NOMO-1 treated with dmso at 0.1 percent for 144 hours (cell line): ENCODE data around the gene PGLYRP4.
"Not testable (repeated sequence)": the region's sequence is repeated elsewhere in the genome, so short reads cannot be mapped to it uniquely, and the experiment has no call there.

Experiments
- DNase-seq: peaks from one replicate; lab custom pipeline; 2025; ENCODE audit not compliant: unreplicated experiment; lab: John Stamatoyannopoulos, UW

PGLYRP4 gene

DNA sequence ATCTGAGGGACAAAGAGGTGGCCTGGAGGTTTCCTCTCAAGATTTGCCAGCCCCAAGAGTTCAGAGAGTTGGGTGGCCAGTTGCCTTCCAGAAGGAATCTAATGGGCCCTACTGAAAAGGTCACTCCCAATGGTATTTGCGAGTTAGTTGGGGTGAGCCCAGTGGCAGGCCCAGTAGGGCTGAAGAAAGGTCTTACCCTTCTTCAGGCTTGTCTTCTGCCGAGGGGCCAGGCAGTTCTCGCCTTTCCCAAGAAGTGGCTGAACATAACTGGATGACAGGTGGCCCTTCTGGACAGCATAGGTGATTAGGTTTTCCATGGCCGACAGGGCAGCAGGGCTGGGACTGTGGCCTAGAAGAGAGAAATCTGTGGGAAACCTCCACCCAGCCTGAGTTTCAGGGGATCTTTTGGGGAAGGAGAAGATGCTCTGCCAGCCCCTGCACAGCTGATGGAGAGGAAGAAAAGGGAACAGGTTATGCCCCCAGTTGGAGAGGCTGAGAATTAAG is 7.2 kb downstream of the PGLYRP4 start:
- DNase-seq = no peak

- no peak for DNase-seq
Measured at GRCh38 chr1:153340356-153340755, 8.3 kb downstream of the PGLYRP4 start.

GRCh38 chr1:153339802-153340201 is 8.8 kb downstream of the PGLYRP4 start:
- DNase-seq = no peak

- DNase-seq = no peak
Measured at GRCh38 chr1:153337980-153338853, 10.4 kb downstream of the PGLYRP4 start.

- DNase-seq = no peak
Measured at GRCh38 chr1:153336650-153337049, 12.0 kb downstream of the PGLYRP4 start.

DNA sequence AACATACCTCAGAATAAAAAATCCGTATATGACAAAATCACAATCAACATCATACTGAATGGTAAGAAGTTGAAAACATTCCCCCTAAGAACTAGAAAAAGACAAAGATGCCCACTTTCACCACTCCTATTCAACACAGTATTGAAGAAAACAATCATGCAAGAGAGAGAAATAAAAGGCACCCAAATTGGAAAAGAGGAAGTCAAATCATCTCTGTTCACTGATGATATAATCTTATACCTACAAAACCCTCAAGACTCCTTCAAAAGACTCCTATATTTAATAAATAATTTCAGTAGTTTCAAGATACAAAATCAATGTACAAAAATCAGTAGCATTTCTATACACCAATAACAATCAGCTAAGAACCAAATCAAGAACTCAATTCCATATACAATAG is 14.7 kb downstream of the PGLYRP4 start:
- no peak for DNase-seq

DNA sequence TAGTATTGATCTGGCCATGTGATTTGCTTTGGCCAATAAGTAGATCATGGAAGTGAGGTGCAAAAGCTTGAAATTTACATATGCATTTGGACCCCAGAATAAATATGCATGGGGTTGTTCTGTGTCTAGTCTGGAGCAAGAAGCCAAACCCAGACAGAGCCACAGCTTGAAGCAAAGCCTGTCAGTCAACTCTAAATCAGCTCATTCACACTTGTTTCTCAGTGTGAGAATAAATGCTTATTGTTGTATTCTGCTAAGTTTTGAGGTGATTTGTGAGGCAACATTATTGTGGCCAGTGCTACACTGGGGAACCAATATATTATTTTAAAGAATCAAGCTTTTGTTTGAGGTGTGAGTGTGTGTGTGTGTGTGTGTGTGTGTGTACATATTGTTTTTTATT is 23.7 kb downstream of the PGLYRP4 start:
- DNase-seq = no peak

DNA sequence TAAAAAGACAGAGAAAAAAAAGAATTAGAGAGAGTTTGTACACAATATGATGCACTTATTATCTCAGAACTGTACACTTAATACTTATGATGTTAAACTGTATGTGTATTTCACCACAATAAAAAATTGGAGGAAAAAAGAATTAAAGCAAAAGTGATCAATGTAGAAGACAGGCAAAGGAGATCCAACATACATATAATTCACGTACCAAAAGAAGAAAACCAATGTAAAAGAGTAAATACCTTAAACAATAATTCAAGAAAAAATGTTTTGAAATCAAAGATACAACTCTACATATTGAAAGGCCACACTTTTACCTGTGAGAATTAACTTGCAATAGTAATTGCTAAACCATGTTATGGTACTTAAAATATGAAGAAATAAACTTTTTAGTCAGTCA is 26.1 kb downstream of the PGLYRP4 start:
- DNase-seq = no peak

- DNase-seq = not testable (repeated sequence)
Measured at GRCh38 chr1:153318145-153318544, 30.5 kb downstream of the PGLYRP4 start.

DNA sequence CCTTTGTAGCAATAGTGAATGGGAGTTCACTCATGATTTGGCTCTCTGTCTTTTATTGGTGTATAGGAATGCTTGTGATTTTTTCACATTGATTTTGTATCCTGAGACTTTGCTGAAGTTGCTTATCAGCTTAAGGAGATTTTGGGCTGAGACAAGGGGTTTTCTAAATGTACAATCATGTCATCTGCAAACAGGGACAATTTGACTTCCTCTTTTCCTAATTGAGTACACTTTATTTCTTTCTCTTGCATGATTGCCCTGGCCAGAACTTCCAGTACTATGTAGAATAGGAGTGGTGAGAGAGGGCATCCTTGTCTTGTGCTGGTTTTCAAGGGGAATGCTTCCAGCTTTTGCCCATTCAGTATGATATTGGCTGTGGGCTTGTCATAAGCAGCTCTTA is 32.6 kb downstream of the PGLYRP4 start:
- DNase-seq = not testable (repeated sequence)

GRCh38 chr1:153314388-153314787 is 34.3 kb downstream of the PGLYRP4 start:
- DNase-seq = not testable (repeated sequence)

DNA sequence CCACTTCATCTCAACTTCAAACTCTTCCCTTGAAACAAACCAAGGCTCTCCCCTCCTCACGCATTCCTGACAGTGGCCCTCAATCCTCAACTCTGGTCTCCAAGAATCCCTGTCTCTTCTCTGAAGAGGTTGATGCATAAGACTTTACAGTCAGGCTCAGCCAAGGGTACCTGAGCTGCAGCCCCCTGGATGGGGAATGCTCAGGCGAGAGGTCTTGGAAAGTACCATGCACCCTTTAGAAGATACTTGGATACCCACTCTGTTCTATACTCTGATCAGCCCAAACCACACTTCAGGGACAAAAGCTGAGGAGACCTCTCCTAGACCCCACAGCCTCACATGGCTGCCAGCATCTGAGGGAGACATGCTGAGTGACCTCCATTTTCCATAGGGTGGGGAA is 35.4 kb downstream of the PGLYRP4 start:
- DNase-seq = no peak

- DNase-seq = no peak
Measured at GRCh38 chr1:153312570-153313186, 36.0 kb downstream of the PGLYRP4 start, which contains the start of gene PGLYRP3. TSS of gene PGLYRP3 (minus strand) at chr1:153312952. CDS start at chr1:153310665, 2,287 bp downstream.

GRCh38 chr1:153310526-153310925 is 38.1 kb downstream of the PGLYRP4 start:
- DNase-seq = no peak

- DNase-seq = no peak
Measured at GRCh38 chr1:153309441-153309840, 39.2 kb downstream of the PGLYRP4 start.

- DNase-seq = no peak
Measured at GRCh38 chr1:153308540-153308939, 40.1 kb downstream of the PGLYRP4 start.

GRCh38 chr1:153307221-153307600 is 41.4 kb downstream of the PGLYRP4 start:
- DNase-seq = no peak

DNA sequence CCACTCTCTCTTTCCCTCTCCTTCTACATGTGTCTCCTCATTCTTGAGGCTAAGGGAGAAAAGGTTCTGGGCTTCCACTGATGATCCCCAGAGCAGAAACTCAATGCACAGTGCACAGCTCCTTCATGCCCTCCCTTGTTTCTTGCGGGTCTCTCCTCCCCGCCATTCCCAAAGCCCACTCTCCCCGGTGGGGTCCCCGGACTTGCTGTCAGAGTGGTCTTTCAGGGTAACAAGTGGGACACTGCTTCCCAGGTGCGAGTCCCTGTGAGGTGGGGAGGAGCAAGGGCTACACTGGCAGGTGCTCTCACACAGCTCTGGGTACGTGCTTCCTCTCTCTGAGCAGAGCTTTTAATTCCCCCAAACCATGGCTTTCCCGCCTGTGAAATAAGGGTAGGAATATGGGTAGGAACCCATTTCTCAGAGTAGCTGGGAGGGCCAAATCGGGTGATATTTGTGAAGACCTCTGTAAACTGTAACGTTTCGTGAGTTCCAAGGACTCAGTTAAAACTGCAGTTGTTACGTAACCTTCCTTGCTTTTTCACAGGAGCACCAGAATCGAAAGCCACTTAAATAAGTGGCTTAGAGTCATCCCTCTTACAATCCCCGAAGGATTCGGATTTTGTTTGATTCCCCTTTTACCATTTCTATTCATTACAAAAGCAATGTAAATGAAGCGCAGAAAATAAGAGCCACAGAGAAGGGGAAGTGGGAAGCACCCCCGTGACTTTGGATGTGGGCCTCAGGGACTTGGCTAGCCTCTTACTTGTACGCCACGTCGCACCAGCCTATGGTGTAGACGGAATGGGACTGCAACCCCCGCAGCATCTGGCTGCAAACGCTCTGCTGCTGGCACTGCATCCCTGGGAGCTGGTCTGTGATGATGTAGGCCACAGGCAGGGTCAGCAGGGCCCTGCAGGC is 42.1 kb downstream of the PGLYRP4 start:
- peak; percentile 24 for DNase-seq

DNA sequence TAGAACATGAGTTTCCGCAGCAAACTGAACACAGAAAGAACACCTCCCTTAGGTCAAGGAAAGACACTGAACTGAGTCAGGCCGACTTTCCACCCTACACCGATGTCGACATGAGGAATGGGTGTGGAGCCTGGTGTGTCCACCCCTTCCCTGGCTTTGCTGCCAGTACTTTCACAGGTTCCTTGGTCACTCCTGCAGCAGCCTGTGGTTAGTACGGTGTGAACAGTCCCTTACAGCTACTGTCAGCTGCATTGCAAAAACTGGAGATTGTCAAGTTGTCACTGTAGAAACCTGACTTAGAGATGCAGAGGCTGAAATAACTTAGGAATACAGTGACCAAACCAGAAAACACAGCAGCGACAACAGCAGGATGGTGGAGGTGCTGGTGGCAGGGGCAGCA is 43.0 kb downstream of the PGLYRP4 start:
- no peak for DNase-seq

DNA sequence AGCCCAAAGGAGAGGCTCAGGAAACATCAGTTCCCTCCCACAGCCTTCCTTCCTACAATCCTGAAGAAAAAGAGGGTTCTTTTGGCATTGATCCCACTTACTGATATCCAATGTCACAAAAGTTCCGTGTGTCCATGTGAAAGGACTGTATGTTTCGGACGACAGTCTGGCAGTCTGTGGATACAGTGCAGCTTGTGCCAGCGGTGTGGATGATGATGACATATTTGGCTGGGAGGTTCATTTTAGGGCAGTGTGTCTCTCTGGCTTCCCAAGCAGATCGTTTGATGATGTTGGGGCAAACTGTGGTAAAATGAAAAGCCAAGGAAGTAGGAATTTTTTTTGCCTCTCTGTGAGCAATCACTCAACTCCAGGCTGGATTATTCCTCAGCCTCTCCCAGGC is 46.3 kb downstream of the PGLYRP4 start:
- DNase-seq = no peak

- no peak for DNase-seq
Measured at GRCh38 chr1:153293851-153294250, 54.8 kb downstream of the PGLYRP4 start.
